Stimulated activated CD8-positive, alpha-beta memory T cell treated with anti-CD3 and anti-CD28 coated beads, Interleukin-15, amount 100 ng/mL, for 48 hours (primary cell): ENCODE measurements around the gene DOK6.
"Not testable (repeated sequence)": the region's sequence is repeated elsewhere in the genome, so short reads cannot be mapped to it uniquely, and the experiment has no call there.

Experiments used
- DNase-seq, 2 donors: peaks; one replicate each; pipeline ENCODE4 v3.0.0-alpha.2; 2020; ENCODE audit warnings: low read depth in 2 of 2

Gene DOK6

GRCh38 chr18:69400253-69400975 lies at the start of gene DOK6:
Gene DOK6 (plus strand): TSS chr18:69400888.
- no peak for DNase-seq

- no peak for DNase-seq
Measured at GRCh38 chr18:69353023-69353422, 47.7 kb upstream of the DOK6 start.

- no peak for DNase-seq
Measured at GRCh38 chr18:69357590-69357989, 43.1 kb upstream of the DOK6 start.

DNA sequence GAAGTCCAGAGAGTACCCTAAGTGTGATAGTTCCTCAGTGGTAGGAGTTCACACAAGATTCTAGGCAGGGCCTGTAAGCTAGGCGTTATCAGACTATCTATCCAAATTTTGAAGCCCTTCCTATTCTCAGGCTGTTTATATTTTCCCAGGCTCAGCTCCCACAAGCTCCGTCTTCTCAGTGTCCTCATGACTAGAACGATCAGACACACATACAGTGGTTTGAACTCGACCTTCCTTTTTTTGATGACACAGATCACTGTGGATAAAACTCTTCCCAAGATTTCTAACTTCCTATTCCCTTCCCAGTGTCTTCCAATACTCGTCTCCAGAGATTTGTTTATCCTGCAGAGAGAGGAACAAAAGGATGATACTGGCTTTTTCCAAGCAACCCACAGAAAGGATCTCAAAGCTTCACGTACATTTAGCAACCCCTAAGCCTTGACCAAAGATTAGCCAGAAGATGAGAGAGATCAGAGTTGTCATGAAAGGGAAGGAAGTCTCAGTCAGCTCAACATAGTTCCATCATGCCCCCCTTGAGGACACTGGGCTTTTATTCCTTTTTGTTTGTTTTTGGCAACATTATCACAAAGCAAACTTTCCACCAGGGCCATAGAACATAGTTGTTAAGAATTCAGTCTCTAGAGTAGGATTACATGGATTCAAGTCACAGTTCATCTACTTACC lies 42.3 kb upstream of the DOK6 start:
- no peak for DNase-seq

GRCh38 chr18:69359768-69360167 lies 40.9 kb upstream of the DOK6 start:
- not testable (repeated sequence) for DNase-seq

- DNase-seq, result no peak
Measured at GRCh38 chr18:69364930-69365329, 35.8 kb upstream of the DOK6 start.

GRCh38 chr18:69365658-69366057 lies 35.0 kb upstream of the DOK6 start:
- no peak for DNase-seq

DNA sequence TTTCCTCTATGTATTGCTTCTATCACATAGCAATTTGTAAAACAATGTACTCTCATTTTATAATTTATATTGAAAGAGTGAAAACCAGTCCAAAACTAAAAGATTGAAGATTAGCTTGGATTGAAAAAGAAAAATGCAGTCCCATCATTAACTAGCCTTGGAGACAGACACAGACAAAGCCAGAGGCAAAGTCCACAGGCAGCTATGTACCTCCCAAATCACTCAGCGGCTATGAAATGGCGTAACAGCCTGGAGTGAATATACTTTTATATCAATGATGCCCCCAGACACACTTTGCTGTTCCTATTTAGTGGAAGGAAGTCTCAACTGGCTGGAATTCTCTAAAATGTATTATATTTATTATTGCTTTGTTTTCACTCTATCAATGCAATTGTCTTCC lies 33.6 kb upstream of the DOK6 start:
- DNase-seq, result no peak

DNA sequence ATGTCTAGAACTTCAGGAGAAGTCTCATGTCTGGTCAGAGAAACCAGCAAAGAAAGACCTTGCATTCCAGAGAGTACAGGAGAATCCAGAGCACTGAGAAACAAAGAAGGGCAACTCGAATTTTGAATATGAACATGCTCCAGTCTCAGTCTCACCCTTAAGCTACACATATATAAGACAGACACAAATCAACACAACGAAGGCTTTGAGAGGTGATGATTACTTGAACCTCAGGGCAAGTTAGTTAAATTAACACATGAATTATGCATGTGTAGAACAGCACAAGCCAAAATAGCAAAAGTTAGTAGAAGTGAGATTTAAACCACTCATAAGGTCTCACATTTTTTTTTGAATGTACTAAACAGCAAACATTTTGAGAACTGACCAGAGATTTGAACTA lies 29.0 kb upstream of the DOK6 start:
- DNase-seq, result no peak

GRCh38 chr18:69380324-69380723 lies 20.4 kb upstream of the DOK6 start:
- no peak for DNase-seq

DNA sequence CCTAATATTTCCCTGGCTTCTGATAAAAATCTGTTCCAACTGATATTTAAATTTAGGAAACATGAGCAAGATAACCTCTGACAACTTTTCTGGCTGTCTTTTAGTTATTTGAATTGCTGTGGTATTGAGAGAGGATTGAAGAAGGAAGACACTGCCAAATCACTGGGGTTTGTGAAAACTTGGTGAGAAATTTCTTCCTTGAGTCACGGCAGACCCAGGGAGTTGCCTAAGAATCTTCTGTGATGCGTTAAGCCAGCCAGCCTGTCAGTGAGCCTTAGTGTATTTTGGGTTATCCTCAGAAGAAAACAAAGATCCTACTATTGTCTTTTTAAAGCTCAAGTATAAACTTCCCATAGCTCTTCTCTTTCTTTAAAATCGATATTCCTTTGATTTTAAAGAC lies 17.5 kb upstream of the DOK6 start:
- no peak for DNase-seq

DNA sequence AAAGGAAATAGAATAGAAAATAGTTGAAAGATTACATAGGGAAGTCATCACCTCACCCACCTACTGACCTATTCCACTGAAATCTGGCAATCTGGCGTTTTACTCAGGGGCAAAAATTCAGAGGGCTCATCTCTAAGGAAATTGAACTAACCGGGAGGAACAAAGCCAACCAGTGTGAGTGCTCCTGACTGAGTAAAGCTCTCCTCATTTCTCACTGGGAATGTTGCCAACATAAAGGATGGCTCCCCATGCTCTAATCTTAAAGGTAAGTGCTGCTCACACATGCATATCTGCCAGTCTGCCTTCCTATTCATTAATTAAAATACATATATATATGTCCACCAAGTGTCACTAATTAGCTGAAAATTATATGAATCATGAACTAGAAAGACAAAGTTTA lies 13.5 kb upstream of the DOK6 start:
- DNase-seq, result no peak

- no peak for DNase-seq
Measured at GRCh38 chr18:69388222-69388621, 12.5 kb upstream of the DOK6 start.

- no peak for DNase-seq
Measured at GRCh38 chr18:69397096-69397495, 3.6 kb upstream of the DOK6 start.

DNA sequence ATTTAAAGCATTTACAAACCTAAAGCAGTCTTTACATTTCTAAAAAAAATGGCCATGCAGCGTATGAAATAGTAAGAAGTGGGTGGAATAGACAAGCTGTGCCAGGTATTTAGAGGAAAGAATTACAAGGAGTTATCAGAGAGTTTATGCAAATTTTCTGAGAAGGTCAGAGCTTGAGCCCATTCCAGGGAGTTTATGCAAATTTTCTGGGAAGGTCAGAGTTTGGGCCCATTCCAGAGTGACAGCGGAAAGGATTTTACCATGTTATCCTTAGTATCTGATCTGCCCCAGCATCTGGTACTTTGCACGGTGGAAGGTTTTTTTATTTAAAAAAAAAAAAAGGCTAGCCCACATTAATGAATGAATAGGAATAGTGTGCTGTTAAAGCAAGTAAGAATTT lies 1.4 kb upstream of the DOK6 start:
- no peak for DNase-seq

GRCh38 chr18:69400976-69401225 lies 213 bp downstream of the DOK6 start:
- no peak for DNase-seq

GRCh38 chr18:69401226-69401971 lies 711 bp downstream of the DOK6 start:
- DNase-seq, result no peak

GRCh38 chr18:69401972-69402532 lies 1.4 kb downstream of the DOK6 start:
- no peak for DNase-seq

GRCh38 chr18:69402533-69402989 lies 1.9 kb downstream of the DOK6 start:
- no peak for DNase-seq

- DNase-seq, result no peak
Measured at GRCh38 chr18:69408522-69408921, 7.8 kb downstream of the DOK6 start.

- no peak for DNase-seq
Measured at GRCh38 chr18:69411199-69411598, 10.5 kb downstream of the DOK6 start.

- no peak for DNase-seq
Measured at GRCh38 chr18:69414184-69414583, 13.5 kb downstream of the DOK6 start.

DNA sequence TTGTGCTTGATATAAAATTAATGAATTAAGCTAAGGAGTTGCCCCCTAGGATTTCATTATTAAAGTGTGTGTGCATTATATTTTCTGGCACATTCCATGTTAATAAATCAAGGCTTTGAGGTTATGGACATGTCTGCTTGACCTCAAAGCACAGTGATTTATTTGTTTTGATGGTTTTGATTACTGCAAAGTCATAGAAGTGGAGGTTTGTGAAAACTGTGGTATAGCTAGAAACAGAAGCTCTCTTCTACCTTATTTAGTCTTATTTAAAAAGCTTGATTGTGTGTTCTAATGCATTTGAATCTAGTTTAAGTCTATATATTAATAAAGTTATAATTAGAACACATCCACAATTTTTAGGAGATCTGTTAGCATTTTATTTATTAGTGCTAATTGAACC lies 32.2 kb downstream of the DOK6 start:
- no peak for DNase-seq
